DMS153 treated with DMSO at 0.1 percent for 48 hours (cell line): ENCODE results near the gene GON7.
"Not testable (repeated sequence)": the region's sequence is repeated elsewhere in the genome, so short reads cannot be mapped to it uniquely, and the experiment has no call there.

Source experiments
- DNase-seq: peaks from one replicate; lab custom pipeline; 2025; ENCODE audit not compliant: unreplicated experiment; lab: John Stamatoyannopoulos, UW

GON7 gene

DNA sequence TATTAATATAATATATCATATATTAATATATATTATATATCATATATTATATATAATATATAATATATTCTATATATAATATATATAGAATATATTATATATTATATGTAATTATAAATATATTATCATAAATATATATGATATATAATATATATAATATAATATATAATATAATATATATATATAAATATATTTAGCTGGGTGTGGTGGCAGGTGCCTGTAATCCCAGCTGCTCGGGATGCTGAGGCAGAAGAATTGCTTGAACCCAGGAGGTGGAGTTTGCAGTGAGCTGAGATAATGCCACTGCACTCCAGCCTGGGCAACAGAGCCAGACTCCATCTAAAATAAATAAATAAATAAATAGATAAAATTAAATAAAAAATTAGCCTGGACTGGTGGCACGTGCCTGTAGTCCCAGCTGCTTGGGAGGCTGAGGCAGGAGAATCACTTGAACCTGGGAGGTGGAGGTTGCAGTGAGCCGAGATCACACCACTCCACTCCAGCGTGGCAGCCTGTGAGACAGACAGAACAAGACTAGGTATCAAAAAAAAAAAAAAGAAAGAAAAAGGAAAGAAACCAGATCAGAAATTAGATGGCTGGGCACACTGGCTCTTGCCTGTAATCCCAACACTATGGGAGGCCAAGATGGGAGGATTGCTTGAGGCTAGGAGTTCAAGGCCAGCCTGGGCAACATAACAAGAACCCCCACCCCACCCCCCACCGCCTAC is 47.1 kb downstream of the GON7 start:
- DNase-seq, result not testable (repeated sequence)

DNA sequence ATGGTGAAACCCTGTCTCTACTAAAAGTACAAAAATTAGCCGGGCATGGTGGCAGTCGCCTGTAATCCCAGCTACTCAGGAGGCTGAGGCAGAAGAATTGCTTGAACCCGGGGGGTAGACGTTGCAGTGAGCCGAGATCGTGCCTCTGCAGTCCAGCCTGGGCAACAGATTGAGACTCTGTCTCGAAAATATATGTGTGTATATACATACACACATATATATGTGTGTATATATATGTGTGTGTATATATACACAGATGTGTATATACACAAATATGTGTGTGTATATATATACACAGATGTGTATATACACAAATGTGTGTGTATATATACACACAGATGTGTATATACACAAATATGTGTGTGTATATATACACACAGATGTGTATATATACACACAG is 48.5 kb downstream of the GON7 start:
- DNase-seq, result not testable (repeated sequence)

DNA sequence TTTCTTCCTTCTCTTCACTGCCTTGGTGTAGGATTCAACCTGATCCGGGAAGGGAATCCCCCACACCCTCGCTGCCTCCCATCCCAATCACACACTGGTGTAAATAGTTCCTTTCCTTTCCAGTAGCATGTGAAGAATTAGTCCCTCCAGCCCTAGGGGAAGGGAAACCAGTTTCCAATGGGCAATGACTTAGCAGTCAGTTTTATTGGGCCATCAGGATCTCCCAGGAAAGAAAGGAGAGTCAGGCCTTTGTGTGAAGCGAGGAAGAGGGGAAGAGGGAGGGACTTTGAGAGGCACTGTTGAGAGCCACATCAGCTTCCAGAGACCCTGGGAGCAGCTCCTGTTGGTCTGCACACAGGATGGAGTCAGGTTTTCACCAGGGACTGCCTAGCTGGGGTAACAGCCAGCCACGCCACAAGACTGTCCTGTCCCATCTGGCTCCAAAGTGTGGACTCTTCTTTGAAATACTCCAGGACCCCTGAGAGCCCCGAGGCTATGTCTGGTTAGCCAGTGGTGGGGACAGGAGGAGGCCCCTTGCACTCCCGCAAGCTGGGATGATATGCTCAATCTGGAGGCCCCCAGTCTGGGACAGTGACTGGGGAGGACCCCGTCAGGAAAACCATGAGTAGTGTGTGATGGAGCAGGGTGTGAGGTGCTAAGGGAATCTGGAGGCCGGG is 50.0 kb downstream of the GON7 start:
- no peak for DNase-seq

DNA sequence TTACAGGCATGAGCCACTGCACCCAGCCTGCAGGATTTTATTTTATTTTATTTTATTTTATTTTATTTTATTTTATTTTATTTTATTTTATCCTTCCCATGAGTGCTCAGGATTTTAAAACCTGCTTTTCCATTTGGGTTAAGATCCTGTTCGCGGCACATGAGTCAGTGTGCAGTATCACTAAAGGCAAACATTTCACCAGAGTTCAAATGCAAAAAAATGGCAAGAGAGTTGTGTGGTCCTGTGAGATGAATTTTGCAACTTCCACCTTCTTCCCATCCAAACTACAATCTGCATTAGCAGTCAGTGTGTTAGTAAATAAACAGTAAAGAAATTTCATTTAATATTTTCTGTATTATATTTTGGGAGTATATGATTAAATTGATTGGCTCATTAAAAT is 51.2 kb downstream of the GON7 start:
- DNase-seq, result no peak

DNA sequence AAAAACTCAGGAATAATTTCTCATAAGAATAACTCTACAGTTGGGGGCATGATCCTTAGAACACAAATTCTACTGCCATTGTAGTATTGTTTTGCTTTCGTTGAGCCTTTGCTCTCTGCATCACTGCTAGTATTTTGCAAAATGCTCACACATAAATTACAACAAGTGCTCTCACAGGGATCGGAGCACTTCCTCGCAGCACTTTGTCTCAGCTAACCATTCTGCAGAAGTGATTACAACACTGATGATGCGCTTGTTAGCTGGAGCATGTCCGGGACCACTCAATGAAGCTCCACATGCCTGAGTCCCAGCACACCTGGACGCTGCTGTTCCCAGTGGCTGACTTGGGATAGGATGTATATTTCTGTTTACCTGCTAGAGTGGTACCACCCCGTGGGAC is 53.7 kb downstream of the GON7 start:
- DNase-seq, result no peak
